Right atrium auricular region (tissue), 2 donors: ENCODE data around the gene LYPLA2. TPM values are rescaled to one million over a fixed set of nuclear protein-coding genes. Genes with fewer than 3 reads are reported as not detected.
"Not testable (repeated sequence)": the region's sequence is repeated elsewhere in the genome, so short reads cannot be mapped to it uniquely, and the experiment has no call there.

ENCODE experiments used
- DNase-seq: peaks from one replicate; pipeline ENCODE4 v3.0.0-alpha.2; 2019; ENCODE audit warnings: low spot score
- H3K27ac ChIP-seq, 2 donors: fragments of 200-600 bp; sonication (generic); 1 replicate in 1 of 2; 2 replicates in 1 of 2; pipeline ENCODE4 v1.5.1; 2016 to 2019
- H3K27me3 ChIP-seq, 2 donors: fragments of 200-600 bp; sonication (generic); one replicate each; pipeline versions ENCODE4 v1.5.1 to v1.6.0; 2017 to 2019
- H3K36me3 ChIP-seq: fragments of 200-600 bp; sonication (generic); one replicate; pipeline ENCODE4 v1.5.1; 2016
- H3K4me1 ChIP-seq, 2 donors: fragments of 200-600 bp; sonication (generic); one replicate each; pipeline versions ENCODE4 v1.5.1 to v1.6.0; 2017 to 2019
- H3K4me3 ChIP-seq, 2 donors: fragments of 200-600 bp; sonication (generic); 1 replicate in 1 of 2; 2 replicates in 1 of 2; pipeline ENCODE4 v1.5.1; 2017 to 2019; ENCODE audit warnings: mild to moderate bottlenecking in 1 of 2, moderate library complexity in 1 of 2
- H3K9me3 ChIP-seq, 2 donors: fragments of 200-600 bp; sonication (generic); one replicate each; pipeline ENCODE4 v1.5.1; 2019
- CTCF ChIP-seq, 2 donors: fragments of 200-600 bp; sonication (generic); IDR thresholded peaks; one replicate each; pipeline ENCODE4 v1.5.1; 2019; ENCODE audit warnings: antibody characterized with exemption in 2 of 2
- total RNA-seq, 2 donors: library from RNA; depleted of rRNA; stranded (reverse); fragments of >200 nt; gene quantifications; one replicate each; pipeline ENCODE4 v1.1.0, GENCODE V29; 2016

Gene LYPLA2
- total RNA-seq, 2 donors from 2014 or later: 29.7 to 54.3 TPM

GRCh38 chr1:23827717-23828116, 36.8 kb downstream of the LYPLA2 start:
- no peak for TF ChIP-seq CTCF (IDR thresholded peaks at IDR 0.05)
- Histone ChIP-seq H3K4me1 (peaks cover 0 to 9% of the 10 kb centered on the region in 2 donors), H3K27me3 (no peaks in the 10 kb centered on the region), H3K27ac (no peak overlapping the region), H3K36me3 (no peaks in the 10 kb centered on the region), H3K4me3 (no peak overlapping the region), H3K9me3 (no peaks in the 10 kb centered on the region)
- DNase-seq: no peak

- not testable (repeated sequence) for DNase-seq, H3K4me1 ChIP-seq
Measured at GRCh38 chr1:23834156-23834555, 43.2 kb downstream of the LYPLA2 start.

GRCh38 chr1:23836037-23836436, 45.1 kb downstream of the LYPLA2 start:
- Histone ChIP-seq H3K36me3 (no peaks in the 10 kb centered on the region), H3K4me1 (peaks cover 0 to 8% of the 10 kb centered on the region in 2 donors), H3K27ac (no peak overlapping the region), H3K9me3 (no peaks in the 10 kb centered on the region), H3K27me3 (no peaks in the 10 kb centered on the region), H3K4me3 (no peak overlapping the region)
- DNase-seq: no peak
- no peak for TF ChIP-seq CTCF (IDR thresholded peaks at IDR 0.05)

More at GRCh38 chr1:23834156-23834555, 43.2 kb downstream of the LYPLA2 start:
- not testable (repeated sequence) for H3K9me3 ChIP-seq, H3K27ac ChIP-seq, H3K36me3 ChIP-seq, H3K4me3 ChIP-seq, H3K27me3 ChIP-seq

- Histone ChIP-seq H3K36me3 (no peaks in the 10 kb centered on the region), H3K27ac (no peak overlapping the region), H3K4me1 (peaks cover 0 to 8% of the 10 kb centered on the region in 2 donors), H3K27me3 (no peaks in the 10 kb centered on the region), H3K9me3 (no peaks in the 10 kb centered on the region), H3K4me3 (peak overlapping the region in 1 of 2 donors; percentile 43)
- DNase-seq: no peak
- no peak for TF ChIP-seq CTCF (IDR thresholded peaks at IDR 0.05)
Measured at GRCh38 chr1:23837908-23838307, 47.0 kb downstream of the LYPLA2 start.

- H3K27ac ChIP-seq: no peak overlapping the region
- no peak for TF ChIP-seq CTCF (IDR thresholded peaks at IDR 0.05)
- peaks cover 0 to 8% of the 10 kb centered on the region in 2 donors for H3K4me1 ChIP-seq
- H3K9me3 ChIP-seq: no peaks in the 10 kb centered on the region
- no peaks in the 10 kb centered on the region for H3K36me3 ChIP-seq
- peak; percentile 62 for DNase-seq
- no peaks in the 10 kb centered on the region for H3K27me3 ChIP-seq
- peak overlapping the region in 1 of 2 donors; percentile 43 for H3K4me3 ChIP-seq
Measured at GRCh38 chr1:23838401-23838866, 47.5 kb downstream of the LYPLA2 start.

- TF ChIP-seq CTCF (IDR thresholded peaks at IDR 0.05): no peak
- Histone ChIP-seq H3K9me3 (no peaks in the 10 kb centered on the region), H3K27ac (no peak overlapping the region), H3K4me1 (no peaks in the 10 kb centered on the region), H3K4me3 (no peak overlapping the region), H3K36me3 (peaks cover 11% of the 10 kb centered on the region), H3K27me3 (no peaks in the 10 kb centered on the region)
- DNase-seq: no peak
Measured at GRCh38 chr1:23843644-23844043, 52.7 kb downstream of the LYPLA2 start.

Other genes starting within 250 kb of the LYPLA2 start
- gene ID3, start 231.6 kb upstream of the LYPLA2 start, total RNA-seq: 100 to 1,000 TPM; 145 to 357 TPM
- gene RPL11, start 99.3 kb upstream of the LYPLA2 start, total RNA-seq: 100 to 1,000 TPM; 391 to 585 TPM
- gene ELOA, start 47.7 kb upstream of the LYPLA2 start, total RNA-seq: 10 to 100 TPM; 25.5 to 27.5 TPM
- 10 to 100 TPM; 30.3 to 39.6 TPM for gene PITHD1, start 12.7 kb upstream of the LYPLA2 start, total RNA-seq
- gene GALE, start 9.6 kb downstream of the LYPLA2 start, total RNA-seq: 1 to 10 TPM; 5.5 to 8.8 TPM
- gene HMGCL, start 34.3 kb downstream of the LYPLA2 start, total RNA-seq: 10 to 100 TPM; 22.4 to 26.3 TPM
- gene FUCA1, start 77.1 kb downstream of the LYPLA2 start, total RNA-seq: 10 to 100 TPM; 17.0 to 21.0 TPM
- under 1 TPM in 1 of 2 donors, not detected in 1; 0.04 TPM for gene CNR2, start 122.2 kb downstream of the LYPLA2 start, total RNA-seq
- 100 to 1,000 TPM in 1 of 2 donors, 10 to 100 TPM in 1; 92.3 to 105 TPM for gene PNRC2, start 168.7 kb downstream of the LYPLA2 start, total RNA-seq
- gene SRSF10, start 189.2 kb downstream of the LYPLA2 start, total RNA-seq: 10 to 100 TPM; 38.6 to 43.1 TPM